ENCODE data around the gene SESN3.
"Not testable (repeated sequence)": the region's sequence is repeated elsewhere in the genome, so short reads cannot be mapped to it uniquely, and the experiment has no call there.

SESN3 gene

DNA sequence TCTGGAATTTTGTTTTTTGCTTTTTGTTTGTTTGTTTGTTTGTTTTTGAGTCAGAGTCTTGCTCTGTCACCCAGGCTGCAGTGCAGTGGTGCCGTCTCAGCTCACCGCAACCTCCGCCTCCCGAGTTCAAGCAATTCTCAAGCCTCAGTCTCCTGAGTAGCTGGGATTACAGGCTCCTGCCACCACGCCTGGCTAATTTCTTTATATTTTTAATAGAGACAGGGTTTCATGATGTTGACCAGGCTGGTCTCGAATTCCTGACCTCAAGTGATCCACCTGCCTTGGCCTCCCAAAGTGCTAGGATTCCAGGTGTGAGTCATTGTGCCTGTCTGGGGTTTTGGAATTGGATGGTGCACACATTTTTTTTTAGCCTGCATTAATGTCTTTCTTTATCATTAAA, 20.9 kb upstream of the SESN3 start:
- not testable (repeated sequence) for DNase-seq (ENCODE audit: low spot score)

- no peak for DNase-seq (ENCODE audit: low spot score)
Observed at GRCh38 chr11:95248666-95249467, 17.9 kb upstream of the SESN3 start.

- DNase-seq (ENCODE audit: low spot score): no peak
Observed at GRCh38 chr11:95247883-95248282, 16.9 kb upstream of the SESN3 start.

DNA sequence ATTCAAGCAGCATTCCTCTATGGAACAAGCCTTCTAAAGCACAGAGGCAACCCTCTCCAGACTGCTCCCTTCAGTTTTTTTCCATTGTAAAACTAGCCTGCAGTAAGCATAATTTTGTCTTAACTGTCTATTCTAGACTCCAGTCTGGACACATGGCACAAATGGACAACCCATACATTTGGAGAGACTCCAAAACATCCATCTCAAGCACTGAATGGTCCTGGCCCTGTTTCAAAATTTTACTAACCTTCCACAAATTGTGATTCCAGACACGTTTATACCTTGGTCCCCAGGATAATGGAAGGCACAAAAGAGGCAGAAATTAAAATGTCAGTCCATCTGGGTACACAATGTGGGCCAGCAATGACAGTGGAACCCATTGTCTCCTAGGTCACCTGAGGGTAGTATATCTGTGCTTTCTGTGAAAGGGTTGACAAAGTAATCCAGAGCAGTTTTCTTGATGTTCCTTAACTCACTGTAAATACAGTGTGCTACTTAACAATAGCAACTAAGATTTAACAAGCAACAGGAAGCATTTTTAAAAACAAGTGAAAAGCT, 16.2 kb upstream of the SESN3 start:
- DNase-seq (ENCODE audit: low spot score): no peak

DNA sequence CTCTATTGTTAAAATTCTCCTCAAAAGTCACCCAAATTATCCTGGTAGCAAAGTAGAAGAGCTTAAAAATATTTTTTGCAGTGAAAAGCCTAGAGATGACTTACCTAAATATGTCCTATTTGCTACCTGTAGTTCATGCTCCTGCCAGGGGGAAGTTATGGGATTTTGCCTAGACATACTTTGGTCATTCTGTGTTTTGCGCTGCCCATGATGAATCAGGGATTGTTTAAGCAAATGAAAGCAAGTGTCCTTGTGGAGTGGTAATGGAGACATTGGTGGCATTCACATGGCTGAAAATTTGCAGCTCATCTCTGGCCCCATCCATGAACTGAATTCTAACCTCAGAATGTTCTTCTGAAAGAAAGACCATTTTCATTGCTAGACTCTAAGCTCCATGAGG, 14.6 kb upstream of the SESN3 start:
- DNase-seq (ENCODE audit: low spot score): no peak

GRCh38 chr11:95245038-95245437, 14.0 kb upstream of the SESN3 start:
- DNase-seq (ENCODE audit: low spot score): peak; percentile 21

DNA sequence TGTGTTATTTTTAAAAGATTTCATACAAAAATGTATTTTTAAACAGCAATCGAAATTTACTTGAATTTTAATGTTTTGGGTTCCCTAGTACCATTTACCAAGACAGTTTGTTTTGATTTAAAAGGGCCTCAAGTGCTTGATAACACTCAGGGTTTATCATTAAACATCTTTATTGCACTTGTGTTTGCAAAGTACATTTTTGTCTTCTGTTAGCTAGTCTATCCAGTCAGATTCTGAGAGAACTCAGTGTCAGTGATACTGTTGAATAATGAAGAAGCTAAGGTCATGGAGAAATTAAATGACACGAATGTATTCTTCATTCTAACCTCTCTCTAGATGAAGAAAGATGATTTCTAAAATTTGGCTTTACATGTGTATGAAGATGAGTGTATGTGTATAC, 12.7 kb upstream of the SESN3 start:
- DNase-seq (ENCODE audit: low spot score): no peak

DNA sequence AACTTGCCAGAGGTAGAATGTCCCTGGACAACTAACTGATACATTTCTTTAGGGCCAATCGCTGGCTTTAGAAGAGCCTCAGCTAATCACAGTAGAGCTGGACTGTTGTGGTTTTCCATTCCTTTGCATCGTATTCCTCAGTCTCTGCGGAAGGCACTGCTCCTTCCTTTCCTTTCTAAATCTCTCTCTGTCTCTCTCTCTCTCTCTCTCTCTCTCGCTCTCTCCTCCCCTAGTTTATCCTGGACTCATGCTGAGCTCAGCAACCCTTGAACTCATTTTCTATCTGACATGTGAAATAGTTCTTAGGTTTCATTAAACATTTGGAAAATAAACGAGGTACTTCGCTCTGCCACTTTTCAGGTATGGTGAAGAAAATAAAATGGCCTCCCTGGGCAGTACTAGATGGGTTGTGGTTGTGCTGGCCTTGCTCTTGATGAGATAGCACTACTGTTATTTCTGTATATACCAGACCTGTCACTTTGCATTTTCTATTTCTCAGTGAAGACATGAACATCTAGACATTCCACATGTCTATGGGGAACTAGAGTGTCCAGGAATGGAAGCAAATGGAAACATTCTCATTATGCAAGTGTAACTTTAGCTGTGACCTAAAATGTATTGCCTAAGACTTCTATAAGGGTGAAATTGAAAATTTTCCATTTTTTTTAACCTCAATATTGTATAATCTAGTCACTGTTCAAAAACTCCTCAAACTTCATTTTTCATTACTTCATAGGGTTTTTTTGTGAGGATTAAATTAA, 12.0 kb upstream of the SESN3 start:
- DNase-seq (ENCODE audit: low spot score): no peak

GRCh38 chr11:95242091-95242844, 11.3 kb upstream of the SESN3 start:
- no peak for DNase-seq (ENCODE audit: low spot score)

DNA sequence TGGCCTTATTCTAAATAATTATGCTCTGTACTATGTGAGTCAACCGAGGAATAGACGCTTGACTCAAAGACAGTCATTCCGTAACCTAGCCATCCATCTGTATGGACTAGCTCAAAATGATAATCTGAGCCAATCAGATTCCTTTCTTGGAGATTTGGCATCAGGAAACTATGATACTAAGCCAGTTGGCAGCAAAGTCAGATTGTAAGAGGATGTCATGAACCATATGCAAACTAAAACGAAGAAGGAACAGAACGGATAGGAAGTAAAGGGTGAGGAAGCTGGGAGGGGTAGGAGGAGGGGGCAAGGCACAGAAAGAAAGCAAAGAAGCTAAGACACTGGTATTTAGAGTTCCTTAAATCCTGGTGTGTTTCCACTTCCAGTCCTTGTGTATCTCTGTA, 10.7 kb upstream of the SESN3 start:
- no peak for DNase-seq (ENCODE audit: low spot score)

GRCh38 chr11:95239871-95240649, 9.1 kb upstream of the SESN3 start:
- DNase-seq (ENCODE audit: low spot score): no peak

DNA sequence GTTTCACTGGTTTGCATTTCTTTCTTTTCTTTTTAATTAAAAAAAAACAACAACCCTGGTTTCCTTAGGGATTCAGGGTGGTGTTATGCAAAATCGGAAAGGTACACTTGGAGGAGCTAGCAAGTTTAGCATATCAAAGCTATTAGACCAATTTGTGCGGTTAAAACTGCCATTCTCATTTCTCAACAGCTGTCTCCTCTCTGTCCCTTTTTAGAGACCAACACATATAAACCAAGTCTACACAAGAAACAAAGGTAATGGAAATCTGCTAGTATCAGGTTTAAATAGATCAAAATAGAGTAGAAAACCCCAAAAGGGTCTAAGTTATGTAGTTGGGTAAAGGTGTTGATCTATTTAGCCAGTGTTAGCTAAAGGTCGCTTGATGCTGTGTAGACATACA, 1.7 kb upstream of the SESN3 start:
- no peak for DNase-seq (ENCODE audit: low spot score)

DNA sequence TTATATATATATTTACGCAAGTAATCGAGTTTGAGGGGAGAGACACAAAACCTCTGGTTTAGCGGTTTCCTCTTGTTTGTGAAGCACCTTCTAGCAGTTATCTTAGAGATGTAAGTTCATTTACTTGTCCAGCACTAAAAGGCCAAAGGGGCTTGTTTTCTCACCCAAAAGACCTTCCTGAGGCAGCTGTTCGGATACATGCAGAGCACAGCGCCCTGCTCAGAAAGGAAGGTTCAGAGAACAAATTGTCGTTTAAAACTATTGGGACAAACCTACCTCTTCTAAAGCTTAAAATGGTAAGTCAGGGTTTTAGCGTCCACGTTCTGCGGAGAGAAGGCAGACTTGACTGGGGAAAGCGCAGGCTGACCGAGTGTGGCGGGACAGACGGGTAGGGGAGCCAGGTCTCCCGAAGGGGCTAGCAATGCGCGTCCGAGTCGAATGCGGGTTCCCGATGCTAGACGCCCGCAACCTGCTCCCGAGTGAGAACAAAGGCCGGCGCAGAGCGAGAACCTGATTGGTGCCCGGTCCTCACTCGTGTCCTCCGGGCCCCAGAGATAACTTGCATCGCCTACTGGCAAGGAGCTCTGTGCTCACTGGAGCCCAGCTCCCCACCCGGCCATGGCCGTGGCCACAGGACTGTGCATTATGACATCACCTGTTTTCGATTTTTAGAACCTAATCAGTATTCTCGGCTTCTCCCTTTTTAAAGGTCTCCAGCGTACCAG, 1.0 kb upstream of the SESN3 start:
- DNase-seq (ENCODE audit: low spot score): peak; percentile 53

DNA sequence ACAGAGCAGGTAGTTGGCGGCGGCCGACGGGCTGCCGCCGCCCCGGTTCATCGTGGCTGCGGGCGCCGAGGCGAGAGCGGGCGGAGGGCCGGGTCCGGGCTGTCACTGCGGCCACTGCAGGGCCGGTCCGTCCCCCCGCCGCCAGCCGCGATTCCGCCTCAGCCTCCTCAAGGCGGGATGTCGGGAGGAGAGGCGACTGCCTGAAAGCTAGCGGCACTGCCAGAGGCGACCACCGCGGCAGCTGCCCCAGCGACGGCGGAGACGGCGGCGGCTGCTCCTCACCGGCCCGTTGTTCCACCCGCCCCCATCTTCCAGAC, 234 bp downstream of the SESN3 start:
- DNase-seq (ENCODE audit: low spot score): no peak

DNA sequence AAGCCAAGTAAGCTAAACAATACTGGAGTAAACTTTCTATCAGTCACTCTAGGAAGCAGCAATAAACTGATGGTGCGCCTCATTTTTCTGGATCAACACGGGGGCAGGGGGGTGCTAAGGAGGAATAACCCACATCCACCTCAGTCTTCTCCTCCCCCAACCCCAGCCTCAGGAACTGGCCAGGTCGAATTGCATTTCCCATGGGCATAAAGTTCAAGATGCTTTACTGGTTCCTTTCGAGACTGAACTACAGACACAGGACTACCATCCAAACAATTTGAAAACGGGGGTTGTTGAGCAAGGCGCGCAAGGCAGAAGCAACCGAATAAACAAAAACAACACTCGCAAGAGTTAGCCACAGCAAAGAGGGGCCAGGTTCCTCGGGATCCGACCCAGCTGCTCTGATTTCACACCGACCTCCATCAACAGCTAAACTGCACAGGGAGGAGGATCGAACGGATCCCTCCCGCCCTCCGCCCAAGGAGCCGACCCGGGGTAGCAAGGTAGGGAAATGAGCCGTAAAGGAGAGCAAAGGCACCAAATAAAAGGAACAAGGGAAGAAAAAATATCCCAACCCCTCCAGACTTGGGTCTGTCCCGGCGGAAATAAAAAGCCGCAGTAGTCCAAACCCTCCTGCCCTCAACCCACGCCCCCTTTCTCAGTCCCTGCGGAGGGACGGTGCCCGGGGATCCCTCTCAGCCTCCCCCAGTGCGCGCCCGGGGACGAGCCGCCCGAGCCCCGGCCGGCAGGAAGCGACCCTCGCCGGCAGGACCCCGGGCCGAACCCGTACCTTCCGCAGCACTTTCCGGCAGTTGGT, 801 bp downstream of the SESN3 start:
- DNase-seq (ENCODE audit: low spot score): no peak

GRCh38 chr11:95229199-95229992, 1.6 kb downstream of the SESN3 start:
- DNase-seq (ENCODE audit: low spot score): no peak

DNA sequence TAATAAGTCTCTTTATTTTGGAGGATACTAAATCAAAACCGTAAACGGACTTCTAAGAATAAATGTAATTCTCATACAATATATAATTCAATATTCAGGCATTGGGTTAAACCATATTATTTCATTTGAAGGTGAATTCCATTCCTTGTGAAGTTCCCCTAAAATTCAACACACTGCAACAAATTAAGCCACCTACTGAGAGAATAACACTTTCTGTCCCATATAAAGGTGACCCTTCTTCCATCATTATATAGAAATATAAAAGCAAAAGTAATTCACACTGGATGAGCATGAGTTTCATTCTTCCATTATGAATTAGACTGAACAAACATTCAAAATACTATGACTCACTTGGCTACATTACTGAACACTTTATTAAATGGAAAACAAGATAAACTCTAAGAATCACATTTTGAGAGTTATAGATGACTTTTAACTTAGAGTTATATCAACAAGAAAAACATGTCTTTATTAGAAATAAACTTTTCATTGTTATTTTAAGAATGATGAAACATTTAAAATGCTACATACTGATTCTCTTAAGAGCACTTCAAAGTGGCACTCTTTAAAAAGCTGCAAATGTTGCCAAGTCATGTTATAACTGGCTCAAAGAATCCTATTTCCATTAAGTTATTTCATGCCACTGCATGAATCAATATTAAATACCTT, 2.8 kb downstream of the SESN3 start:
- no peak for DNase-seq (ENCODE audit: low spot score)

GRCh38 chr11:95227060-95227459, 3.9 kb downstream of the SESN3 start:
- not testable (repeated sequence) for DNase-seq (ENCODE audit: low spot score)

DNA sequence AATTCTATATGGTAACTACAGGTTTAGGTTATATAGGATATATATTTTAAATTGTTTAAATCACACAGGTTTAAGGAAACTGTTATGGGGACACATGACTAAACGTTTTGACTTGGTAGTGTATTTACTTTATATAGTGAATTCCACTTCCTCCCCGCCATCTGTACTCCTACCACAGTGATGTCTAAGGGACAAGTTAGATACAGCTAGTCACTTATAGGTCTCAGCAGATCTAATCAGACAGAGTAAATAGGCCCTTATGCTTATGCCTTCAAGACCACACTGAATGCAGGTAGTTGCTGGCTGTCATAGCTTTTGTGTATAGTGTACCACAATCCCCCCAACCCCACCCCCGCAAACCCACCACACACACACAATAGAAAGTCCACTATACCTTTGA, 8.2 kb downstream of the SESN3 start:
- no peak for DNase-seq (ENCODE audit: low spot score)
